ENCODE data around the gene ZNF311. TPM values are rescaled to one million over a fixed set of nuclear protein-coding genes. Genes with fewer than 3 reads are reported as not detected.
"Not testable (repeated sequence)": the region's sequence is repeated elsewhere in the genome, so short reads cannot be mapped to it uniquely, and the experiment has no call there.

Gene ZNF311
- total RNA-seq, 3 donors from 2014 or later, result 1.8 to 2.9 (median 2.6) TPM

GRCh38 chr6:28969129-28969528 is 36.0 kb downstream of the ZNF311 start:
- intact Hi-C loops (cut with DNase I, micrococcal nuclease), result no loop called here
- DNase-seq (no peak), ATAC-seq (no peak)
- H3K4me3 ChIP-seq, result no peak overlapping the region
- TF ChIP-seq CTCF (IDR thresholded peaks at IDR 0.05), result no peak
- no peaks in the 10 kb centered on the region for H3K36me3 ChIP-seq (ENCODE audit: low read depth)
- peaks cover 2% of the 10 kb centered on the region for H3K9me3 ChIP-seq
- no peaks in the 10 kb centered on the region for H3K4me1 ChIP-seq (ENCODE audit: low read depth)

- peaks cover 2% of the 10 kb centered on the region for H3K9me3 ChIP-seq
- DNase-seq, result no peak
- intact Hi-C loops (cut with DNase I, micrococcal nuclease), result no loop called here
- no peaks in the 10 kb centered on the region for H3K4me1 ChIP-seq (ENCODE audit: low read depth)
- no peak for ATAC-seq
- no peaks in the 10 kb centered on the region for H3K36me3 ChIP-seq (ENCODE audit: low read depth)
- no peak for TF ChIP-seq CTCF (IDR thresholded peaks at IDR 0.05)
- H3K4me3 ChIP-seq, result no peak overlapping the region
Measured at GRCh38 chr6:28968476-28968875, 36.6 kb downstream of the ZNF311 start.

GRCh38 chr6:28965706-28966105 is 39.4 kb downstream of the ZNF311 start:
- Histone ChIP-seq H3K4me3 (no peak overlapping the region), H3K36me3 (ENCODE audit: low read depth) (no peaks in the 10 kb centered on the region), H3K9me3 (peaks cover 2% of the 10 kb centered on the region), H3K4me1 (ENCODE audit: low read depth) (no peaks in the 10 kb centered on the region)
- intact Hi-C loops (cut with DNase I, micrococcal nuclease), result no loop called here
- DNase-seq (no peak), ATAC-seq (no peak)
- TF ChIP-seq CTCF (IDR thresholded peaks at IDR 0.05), result no peak

GRCh38 chr6:28960846-28961500 is 44.1 kb downstream of the ZNF311 start:
- no peak for ATAC-seq

GRCh38 chr6:28958561-28959243 is 46.4 kb downstream of the ZNF311 start:
- H3K4me1 ChIP-seq (ENCODE audit: low read depth); ATAC-seq; intact Hi-C loops (cut with DNase I, micrococcal nuclease): not testable (repeated sequence)

More at GRCh38 chr6:28960846-28961500, 44.1 kb downstream of the ZNF311 start:
- DNase-seq, result no peak
- intact Hi-C loops (cut with DNase I, micrococcal nuclease), result no loop called here
- no peaks in the 10 kb centered on the region for H3K9me3 ChIP-seq
- H3K4me1 ChIP-seq (ENCODE audit: low read depth), result no peaks in the 10 kb centered on the region
- no peak for TF ChIP-seq CTCF (IDR thresholded peaks at IDR 0.05)
- H3K36me3 ChIP-seq (ENCODE audit: low read depth), result no peaks in the 10 kb centered on the region
- no peak overlapping the region for H3K4me3 ChIP-seq

GRCh38 chr6:28957795-28958314 is 47.3 kb downstream of the ZNF311 start:
- intact Hi-C loops (cut with DNase I, micrococcal nuclease); ATAC-seq; H3K36me3 ChIP-seq (ENCODE audit: low read depth); H3K4me3 ChIP-seq; DNase-seq; H3K4me1 ChIP-seq (ENCODE audit: low read depth); H3K9me3 ChIP-seq: not testable (repeated sequence)

More at GRCh38 chr6:28958561-28959243, 46.4 kb downstream of the ZNF311 start:
- H3K9me3 ChIP-seq; DNase-seq; H3K4me3 ChIP-seq; H3K36me3 ChIP-seq (ENCODE audit: low read depth): not testable (repeated sequence)

All from mucosa of descending colon (tissue), 3 donors.